SIG-M5 treated with dmso at 0.1 percent for 504 hours (cell line): ENCODE results near the gene TBC1D1.

Experiments used
- DNase-seq: peaks from one replicate; lab custom pipeline; 2025; ENCODE audit not compliant: unreplicated experiment; lab: John Stamatoyannopoulos, UW

The TBC1D1 gene

DNA sequence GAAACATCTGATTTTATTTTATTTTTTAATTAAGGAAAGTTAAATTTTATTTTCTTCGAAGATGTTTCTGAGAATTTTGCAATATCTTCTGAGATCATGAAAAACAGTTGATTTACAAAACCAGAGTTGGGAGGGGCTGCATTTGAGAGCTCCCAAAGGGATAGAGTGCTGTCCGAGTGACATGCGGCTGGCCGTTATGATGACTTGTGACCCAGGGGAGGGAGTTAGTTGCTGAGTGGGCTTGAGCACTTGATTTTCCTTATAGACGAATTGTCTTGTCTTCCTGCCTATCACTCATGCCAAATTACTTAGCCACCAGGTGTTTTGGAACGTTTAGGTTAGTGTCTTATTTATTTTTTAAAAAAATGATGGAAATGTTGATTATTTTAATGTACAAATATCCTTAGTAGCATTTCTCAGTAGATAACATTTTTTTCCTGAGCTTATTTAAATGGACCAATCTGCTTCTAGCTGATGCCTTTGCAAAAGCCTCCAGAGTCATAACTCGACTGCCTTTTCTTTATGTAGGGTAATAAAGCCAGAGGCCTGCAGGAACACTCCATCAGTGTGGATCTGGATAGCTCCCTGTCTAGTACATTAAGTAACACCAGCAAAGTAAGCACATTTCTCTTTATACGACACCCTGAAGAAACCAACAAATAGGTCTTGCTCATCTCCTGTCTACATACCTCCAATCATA, 154.6 kb downstream of the TBC1D1 start:
- DNase-seq: no peak

DNA sequence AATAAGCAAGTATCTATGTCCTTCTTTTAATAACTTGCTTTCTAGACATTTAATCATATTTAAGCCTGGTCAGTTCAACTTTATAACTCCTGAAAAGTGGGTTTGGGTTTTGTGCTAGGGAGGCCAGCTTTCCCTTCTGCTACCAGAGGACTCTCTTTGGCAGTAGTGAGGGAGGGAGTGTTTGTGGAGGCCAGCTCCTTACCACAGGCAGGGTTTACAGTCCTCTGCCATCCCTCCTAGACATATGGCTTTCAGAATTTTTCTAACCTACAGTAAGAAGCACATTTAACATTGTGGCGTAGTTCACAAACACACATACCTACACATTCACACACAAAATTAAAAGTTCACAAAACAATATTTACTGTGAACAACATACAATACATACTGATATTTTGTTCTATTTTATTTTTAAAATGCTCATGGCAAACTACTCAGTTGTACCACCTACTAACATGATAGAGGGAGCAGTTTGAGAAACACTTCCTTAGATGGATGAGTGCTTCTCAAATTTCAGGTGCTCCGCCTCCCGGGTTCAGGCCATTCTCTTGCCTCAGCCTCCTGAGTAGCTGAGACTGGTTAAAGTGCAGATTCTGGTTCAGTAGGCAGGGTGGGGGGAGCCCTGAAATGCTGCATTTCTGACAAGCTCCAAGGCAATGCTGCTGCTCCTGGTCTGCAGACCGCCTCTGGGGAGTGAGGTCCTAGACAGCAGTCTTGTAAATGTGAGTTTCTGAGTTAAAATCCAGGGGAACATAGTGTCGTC, 156.0 kb downstream of the TBC1D1 start:
- no peak for DNase-seq

DNA sequence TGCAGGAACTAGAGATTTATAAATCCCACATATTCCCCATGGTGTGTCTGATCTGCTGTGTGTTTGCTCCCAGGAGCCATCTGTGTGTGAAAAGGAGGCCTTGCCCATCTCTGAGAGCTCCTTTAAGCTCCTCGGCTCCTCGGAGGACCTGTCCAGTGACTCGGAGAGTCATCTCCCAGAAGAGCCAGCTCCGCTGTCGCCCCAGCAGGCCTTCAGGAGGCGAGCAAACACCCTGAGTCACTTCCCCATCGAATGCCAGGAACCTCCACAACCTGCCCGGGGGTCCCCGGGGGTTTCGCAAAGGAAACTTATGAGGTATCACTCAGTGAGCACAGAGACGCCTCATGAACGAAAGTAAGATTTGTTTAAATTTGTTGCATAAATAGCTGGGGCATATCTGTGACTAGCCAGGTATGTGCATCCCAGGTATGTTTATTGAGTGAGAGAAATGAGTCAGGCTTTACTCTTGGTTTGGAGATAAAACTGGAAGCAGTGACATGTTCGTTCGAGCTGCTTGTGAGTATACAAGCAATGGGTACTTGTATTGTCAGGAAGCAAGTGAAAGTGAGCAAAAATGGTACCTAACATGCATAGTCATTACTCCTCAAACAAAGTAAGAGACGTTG, 158.8 kb downstream of the TBC1D1 start:
- DNase-seq: no peak

DNA sequence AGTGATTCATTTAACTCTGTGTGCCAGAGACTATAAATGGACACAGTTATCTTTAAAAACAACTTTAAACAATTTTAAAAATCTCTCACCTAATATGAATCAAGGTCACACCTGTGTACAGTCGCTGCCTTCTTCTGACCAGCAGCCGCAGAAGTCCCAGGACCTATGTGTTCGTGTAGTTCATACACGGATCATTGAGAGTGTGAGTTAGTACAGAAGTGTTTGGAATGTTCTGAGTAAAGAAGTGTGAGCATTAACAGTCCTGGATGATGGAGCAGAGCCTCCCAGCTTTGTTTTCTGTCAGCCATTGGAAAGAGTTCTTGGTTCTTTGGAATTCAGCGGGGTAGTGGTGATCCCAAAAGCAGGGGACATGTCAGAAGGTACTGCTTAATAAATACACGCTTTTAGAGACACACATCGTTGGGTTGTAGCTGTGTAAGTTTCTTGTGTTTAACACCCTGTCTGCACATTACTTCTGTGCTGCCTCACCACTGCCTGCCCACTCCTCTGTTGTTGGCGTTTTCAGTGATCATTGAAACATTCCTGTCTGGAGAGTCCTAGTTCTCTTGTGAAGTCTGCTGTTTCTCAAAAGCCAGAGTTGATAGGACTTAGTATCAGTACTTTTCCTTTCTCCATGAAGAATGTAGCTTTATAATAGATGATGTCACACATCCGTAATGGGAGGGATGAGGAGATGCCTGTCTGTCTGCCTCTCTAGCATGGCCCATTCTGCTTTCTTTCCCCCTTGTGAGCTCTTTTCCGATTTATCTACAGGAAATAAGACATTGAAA, 159.9 kb downstream of the TBC1D1 start:
- DNase-seq: no peak

DNA sequence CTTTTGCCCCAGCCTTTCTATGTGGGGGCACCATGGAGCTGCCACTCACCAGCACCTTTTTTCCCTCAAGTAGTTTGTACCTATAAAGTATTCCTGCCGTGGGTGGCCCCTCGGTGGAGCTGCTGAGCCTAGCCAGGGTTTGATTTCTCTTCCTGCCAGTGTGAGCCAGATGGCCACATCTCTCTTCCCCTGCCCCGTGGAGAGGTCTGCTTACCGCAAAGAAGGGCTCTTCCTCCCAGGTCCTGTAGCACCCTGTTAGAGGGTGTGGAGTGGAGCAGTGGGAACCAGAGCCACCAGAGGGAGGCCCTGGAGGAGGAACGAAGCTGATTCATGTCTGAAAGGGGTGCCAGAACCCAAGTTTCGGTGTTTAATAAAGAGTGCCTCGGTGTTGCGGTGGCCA, 164.7 kb downstream of the TBC1D1 start:
- no peak for DNase-seq

DNA sequence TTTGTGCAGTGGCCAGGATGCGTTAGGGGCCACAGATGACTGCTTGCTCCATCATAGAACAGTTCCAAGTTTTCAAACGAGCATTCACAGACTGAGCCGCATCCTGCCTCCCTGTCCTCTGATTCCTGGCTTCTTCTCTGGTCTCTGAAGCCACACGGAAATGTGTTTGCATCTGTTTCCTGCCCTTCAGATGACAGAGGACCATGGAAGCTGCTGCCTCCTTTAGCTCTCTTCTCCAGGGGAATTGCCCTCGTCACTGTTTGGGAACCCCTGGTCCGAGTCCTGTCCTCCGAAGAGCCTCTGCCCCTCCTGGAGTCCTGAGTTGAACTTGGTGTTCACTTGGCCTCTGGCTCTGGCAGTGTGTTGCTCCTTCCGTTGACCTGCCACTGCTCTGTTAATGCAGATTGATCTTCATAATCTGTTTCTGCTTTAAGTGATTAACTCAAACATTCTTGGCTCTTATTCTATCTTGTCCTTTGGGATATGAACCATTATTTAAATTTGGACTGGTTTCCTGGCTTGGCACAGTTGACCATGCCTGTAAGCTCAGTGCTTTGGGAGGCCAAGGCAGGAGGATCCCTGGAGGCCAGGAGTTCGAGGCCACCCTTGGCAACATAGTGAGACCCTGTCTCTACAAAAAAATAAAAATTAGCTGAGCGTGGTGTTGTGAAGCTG, 165.3 kb downstream of the TBC1D1 start:
- DNase-seq: no peak

DNA sequence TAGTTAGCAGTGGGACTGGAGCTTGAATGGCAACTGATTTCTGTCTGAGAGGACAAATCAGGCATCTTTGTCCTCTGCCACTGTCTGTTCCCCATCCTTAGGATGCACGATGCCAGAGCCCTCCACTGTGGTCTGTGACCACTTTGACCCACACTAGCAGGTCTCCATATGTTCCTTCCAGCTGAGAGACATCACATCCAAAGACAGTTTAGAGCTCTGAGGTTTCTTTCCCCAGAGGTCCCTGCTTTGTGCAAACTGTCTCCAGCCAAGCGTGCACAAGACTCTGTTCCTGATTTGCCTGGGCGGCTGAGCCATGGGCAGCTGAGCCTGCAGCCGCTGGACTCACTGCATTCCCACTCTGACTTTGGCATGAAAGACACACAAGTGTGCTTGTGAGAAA, 167.3 kb downstream of the TBC1D1 start:
- DNase-seq: no peak

DNA sequence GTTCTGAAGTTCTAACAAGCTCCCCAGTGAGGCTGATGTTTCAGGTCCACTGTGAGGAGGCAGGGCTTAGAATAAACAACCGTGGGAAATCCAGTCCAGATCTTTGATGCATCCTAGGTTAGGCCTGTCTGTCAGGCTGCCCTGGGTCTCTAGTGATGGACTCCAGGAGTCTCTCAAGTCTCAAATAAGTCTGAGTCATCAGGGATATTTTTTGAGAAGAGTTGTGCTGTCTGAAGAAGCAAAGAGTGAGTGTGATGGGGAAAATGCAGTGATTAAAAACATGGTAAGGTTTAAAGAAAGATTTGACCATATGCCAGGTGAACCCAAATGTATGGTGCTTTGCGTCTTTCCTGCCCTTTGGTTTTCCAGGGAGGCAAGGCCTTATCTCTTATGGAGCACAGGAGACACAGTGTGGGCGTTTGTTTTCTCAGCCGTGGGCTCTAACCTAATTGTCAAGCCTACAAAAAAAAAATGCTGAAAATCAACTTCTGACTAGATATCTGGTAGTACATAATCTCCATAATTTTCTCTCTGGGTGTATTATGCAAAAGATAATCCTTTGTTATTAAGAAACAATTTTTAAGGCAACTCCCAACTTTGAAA, 170.0 kb downstream of the TBC1D1 start:
- no peak for DNase-seq

DNA sequence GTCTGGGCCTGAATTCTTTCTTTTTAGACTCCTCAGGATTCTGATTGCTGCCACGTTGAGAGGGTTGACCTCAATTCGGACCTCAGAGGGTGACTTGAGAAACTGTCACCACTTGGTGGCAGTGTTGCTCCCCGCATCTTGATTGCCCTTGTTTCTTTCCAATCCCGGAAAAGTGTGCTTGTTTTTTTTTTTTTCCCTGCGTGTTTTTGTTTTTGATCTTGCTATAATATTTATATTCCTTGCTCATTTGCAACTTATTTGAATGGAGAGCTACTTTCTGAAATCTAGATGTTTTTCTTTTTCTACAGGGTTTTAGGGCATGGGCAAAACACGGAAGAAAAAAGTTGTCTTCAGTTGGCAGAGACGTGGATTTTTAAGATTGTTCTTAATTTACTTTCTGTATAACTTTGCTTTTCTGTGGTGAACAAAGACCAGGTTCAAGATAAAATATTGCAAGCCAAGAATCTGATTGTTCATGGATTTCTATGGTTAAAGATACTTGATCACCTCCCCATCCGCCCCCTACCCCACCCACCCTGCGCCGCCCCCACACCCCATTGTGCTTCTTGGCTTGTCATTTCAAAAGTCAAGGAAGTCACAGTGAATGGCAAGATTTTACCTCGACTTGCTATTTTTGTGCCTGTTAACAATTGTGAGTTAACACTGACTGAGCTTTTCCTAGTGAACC, 171.3 kb downstream of the TBC1D1 start:
- peak; percentile 33 for DNase-seq

DNA sequence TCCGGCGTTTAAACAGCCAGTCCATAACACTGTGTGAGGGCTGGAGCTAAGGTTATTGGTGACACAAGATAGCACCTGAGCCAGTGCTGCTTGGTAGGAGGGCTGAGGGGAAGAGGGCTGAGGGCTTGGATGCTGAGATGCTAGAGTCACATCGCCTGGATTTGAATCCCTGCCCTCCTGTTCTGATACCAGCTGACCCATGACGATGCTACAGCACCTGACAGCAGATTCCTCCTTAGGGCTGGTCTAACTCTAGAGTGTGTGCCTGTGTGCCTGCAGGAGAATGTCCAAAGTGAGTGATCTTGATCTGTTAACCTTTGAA, 171.9 kb downstream of the TBC1D1 start:
- no peak for DNase-seq

DNA sequence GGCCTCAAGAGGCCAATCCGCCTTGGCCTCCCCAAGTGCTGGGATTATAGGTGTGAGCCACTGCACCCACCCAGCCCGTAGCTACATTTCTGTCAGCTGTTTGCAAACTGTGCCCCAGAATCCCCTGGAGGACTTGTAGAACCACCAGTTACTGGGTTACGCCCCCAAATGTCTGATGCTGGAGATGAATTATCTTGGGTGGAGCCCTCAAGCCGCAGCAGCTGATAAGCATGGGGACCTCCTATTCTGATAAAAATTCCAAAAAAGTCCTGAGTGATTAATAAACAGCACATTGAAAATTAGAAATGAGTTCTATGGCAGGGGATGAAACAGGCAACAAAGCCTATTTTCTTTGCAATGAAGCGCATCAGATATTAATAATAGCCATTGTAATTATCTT, 174.3 kb downstream of the TBC1D1 start:
- no peak for DNase-seq

DNA sequence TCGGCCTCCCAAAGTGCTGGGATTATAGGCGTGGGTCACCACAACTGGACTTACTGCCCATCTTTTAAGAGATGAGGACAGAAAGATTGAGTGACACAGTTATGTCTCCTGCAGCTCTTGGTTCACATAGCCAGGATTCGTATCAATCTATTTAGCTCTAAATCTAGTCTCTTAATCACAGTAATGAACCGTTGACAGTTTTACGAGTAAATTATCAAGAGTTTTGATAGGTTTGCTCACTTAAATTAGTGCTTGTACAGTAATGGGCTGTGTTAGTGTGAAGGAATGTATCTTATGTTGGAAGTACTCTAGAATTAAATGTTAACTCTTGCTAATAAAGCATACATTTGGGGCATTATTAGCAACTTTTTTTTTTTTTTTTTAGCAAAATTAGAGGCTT, 175.0 kb downstream of the TBC1D1 start:
- no peak for DNase-seq

DNA sequence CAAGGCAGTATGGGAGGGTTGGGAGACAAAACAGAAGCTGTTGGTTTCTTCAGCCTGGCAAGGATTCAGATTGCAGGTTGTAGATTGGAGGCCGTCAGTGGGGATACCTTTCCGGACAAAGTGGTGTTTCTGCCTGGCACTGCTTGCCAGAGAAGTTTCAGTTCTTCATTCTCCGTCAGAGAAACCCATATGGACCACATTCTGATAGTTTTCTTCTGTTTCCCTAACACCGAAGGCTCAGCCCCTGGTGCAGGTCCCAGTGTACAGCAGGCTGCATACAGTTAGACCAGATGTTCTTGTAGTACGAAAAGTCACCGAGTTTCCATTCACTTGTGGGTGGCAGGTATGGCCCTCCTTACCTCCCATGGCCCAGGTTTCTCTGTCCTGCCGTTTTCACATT, 176.6 kb downstream of the TBC1D1 start:
- no peak for DNase-seq

DNA sequence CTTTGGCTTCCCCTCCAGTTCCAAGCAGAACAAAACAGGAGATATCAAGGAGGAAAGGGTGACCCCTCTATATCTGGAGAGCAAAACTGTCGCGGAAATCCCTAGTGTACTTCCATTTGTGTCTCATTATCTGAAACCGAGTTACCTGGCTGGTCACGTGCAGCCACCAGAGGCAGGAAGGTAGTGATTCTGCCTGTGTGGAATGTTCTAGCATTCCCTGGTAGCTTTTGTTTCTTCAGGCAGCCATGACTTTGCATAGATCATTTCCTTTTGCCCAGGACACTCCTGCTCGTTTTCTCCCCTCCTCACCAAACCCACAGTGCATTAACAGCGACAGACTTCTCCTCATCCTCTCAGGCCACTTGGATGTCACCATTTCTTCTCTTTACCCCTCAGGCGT, 177.2 kb downstream of the TBC1D1 start:
- DNase-seq: no peak

DNA sequence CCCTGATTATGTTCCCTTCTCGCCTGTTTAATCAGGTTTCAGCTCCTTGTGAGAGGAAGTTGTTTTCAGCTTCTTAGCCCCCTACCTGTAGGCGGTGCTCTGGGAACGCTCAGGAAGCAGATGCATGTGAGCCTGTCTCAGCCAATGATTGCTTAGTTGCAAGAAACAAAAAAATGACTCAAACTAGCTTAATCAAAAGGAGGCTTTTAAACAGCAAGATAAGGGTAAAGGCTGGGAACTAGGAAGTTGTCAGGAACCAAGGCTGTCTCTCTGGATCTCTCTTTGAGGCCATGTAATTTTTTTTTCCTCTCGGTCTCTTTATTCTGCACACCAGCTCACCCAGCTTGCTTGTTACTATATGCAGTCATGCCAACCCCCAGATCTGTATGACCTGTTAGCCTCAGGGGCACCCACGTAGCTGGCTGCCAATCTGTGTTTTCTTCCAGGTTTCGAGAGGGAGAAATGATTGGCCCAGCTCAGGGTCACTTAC, 178.4 kb downstream of the TBC1D1 start:
- DNase-seq: peak; percentile 57

DNA sequence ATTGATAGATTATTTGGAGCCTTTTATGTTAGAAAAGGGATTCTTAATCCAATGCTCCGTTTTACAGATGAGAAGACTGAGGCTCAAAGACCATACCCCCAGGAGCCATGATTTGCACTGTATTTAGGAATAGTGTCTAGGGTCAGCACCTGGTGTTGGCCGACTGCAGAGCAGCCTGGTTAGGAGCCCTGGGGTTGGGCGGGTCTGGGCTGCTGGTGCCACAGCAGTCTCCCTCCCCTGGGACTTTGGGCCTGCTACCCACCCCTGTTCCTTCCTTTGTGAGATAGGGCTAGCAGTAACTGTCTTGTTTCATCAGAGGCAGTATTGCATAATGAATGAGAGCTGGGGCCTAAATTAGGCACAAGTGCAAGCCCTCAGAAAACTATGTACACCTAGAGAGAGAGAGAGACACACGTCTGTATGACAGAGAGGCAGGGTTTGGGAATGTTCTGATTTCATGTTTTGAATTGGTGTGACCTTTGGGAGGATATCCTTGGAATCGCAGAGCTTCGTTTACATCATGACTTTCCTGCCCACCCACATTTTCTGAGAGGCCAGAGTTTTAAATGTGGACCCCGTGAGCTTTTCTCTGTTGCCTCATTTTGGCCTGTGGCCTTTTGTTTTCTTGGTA, 181.0 kb downstream of the TBC1D1 start:
- DNase-seq: peak; percentile 89

DNA sequence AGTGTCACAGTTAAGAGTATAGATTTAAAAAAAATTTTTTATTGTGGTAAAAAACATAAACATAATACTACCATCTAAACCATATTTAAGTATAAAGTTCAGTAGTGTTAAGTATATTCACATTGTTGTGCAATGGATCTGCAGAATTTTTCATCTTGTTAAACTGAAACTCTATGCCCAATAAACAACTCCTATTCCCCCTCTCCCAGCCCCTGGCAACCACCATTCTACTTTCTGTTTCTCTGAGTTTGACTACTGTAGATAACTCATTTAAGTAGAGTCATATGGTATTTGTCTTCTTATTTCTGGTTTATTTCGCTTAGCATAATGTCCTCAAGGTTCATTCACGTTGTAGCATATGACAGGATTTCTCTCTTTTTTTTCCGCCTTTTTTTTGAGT, 181.7 kb downstream of the TBC1D1 start:
- DNase-seq: peak; percentile 37

DNA sequence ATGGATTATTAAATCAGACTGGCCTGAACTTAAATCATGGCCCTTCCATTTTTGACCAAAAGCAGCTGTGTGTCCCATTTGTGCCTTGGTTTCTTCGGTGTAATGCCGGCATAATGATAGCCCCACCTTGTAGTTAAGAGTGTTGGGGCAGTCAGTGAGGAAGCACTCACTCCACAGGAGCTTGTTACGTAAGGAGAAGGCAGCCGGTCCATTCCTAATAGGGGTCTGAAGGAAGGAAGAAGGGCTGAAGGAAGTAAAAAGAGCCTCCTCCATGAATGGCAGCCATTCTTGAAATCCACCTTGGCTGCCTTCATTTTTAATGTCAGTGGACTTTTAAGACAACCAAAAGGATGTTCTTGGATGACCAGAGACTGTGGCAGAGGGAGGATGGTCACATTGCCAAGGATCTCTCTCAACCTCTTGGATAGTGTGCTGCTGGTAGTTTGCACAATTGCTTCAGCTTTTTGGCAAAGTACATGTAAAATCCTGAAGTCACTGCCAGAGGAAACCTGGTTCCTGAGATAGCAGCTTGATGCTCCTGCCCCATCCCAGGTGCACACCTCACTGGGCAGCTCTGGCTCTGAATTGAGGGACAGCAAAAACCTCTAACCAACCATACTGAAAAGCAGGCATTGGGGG, 182.8 kb downstream of the TBC1D1 start:
- peak; percentile 26 for DNase-seq
